ENCODE measurements around the gene POU6F2.
"Not testable (repeated sequence)": the region's sequence is repeated elsewhere in the genome, so short reads cannot be mapped to it uniquely, and the experiment has no call there.

POU6F2 gene

GRCh38 chr7:39186671-39187070, 209.0 kb downstream of the POU6F2 start:
- DNase-seq (ENCODE audit: low read depth in 2 of 2) = no peak

- no peak for DNase-seq (ENCODE audit: low read depth in 2 of 2)
Observed at GRCh38 chr7:39187130-39187529, 209.4 kb downstream of the POU6F2 start.

GRCh38 chr7:39192476-39192875, 214.8 kb downstream of the POU6F2 start:
- no peak for DNase-seq (ENCODE audit: low read depth in 2 of 2)

GRCh38 chr7:39194388-39194787, 216.7 kb downstream of the POU6F2 start:
- not testable (repeated sequence) for DNase-seq (ENCODE audit: low read depth in 2 of 2)

- DNase-seq (ENCODE audit: low read depth in 2 of 2) = no peak
Observed at GRCh38 chr7:39195967-39196366, 218.3 kb downstream of the POU6F2 start.

- DNase-seq (ENCODE audit: low read depth in 2 of 2) = no peak
Observed at GRCh38 chr7:39197831-39198230, 220.1 kb downstream of the POU6F2 start.

- no peak for DNase-seq (ENCODE audit: low read depth in 2 of 2)
Observed at GRCh38 chr7:39198556-39198955, 220.8 kb downstream of the POU6F2 start.

- no peak for DNase-seq (ENCODE audit: low read depth in 2 of 2)
Observed at GRCh38 chr7:39199006-39199405, 221.3 kb downstream of the POU6F2 start.

- no peak for DNase-seq (ENCODE audit: low read depth in 2 of 2)
Observed at GRCh38 chr7:39199951-39200350, 222.2 kb downstream of the POU6F2 start.

GRCh38 chr7:39202041-39202440, 224.3 kb downstream of the POU6F2 start:
- no peak for DNase-seq (ENCODE audit: low read depth in 2 of 2)

GRCh38 chr7:39210362-39210761, 232.7 kb downstream of the POU6F2 start:
- DNase-seq (ENCODE audit: low read depth in 2 of 2) = no peak

- no peak for DNase-seq (ENCODE audit: low read depth in 2 of 2)
Observed at GRCh38 chr7:39211581-39211980, 233.9 kb downstream of the POU6F2 start.

- no peak for DNase-seq (ENCODE audit: low read depth in 2 of 2)
Observed at GRCh38 chr7:39212876-39213275, 235.2 kb downstream of the POU6F2 start.

- DNase-seq (ENCODE audit: low read depth in 2 of 2) = no peak
Observed at GRCh38 chr7:39217783-39218182, 240.1 kb downstream of the POU6F2 start.

- no peak for DNase-seq (ENCODE audit: low read depth in 2 of 2)
Observed at GRCh38 chr7:39219869-39220268, 242.2 kb downstream of the POU6F2 start.

- DNase-seq (ENCODE audit: low read depth in 2 of 2) = no peak
Observed at GRCh38 chr7:39221901-39222300, 244.2 kb downstream of the POU6F2 start.

GRCh38 chr7:39228946-39229345, 251.2 kb downstream of the POU6F2 start:
- peak; percentile 74 to 75 for DNase-seq (ENCODE audit: low read depth in 2 of 2)

- no peak for DNase-seq (ENCODE audit: low read depth in 2 of 2)
Observed at GRCh38 chr7:39233851-39234529, 256.3 kb downstream of the POU6F2 start.

GRCh38 chr7:39238234-39238869, 260.6 kb downstream of the POU6F2 start:
- DNase-seq (ENCODE audit: low read depth in 2 of 2) = no peak

GRCh38 chr7:39240864-39241263, 263.2 kb downstream of the POU6F2 start:
- DNase-seq (ENCODE audit: low read depth in 2 of 2) = no peak

- DNase-seq (ENCODE audit: low read depth in 2 of 2) = no peak
Observed at GRCh38 chr7:39247576-39247975, 269.9 kb downstream of the POU6F2 start.

- peak in 1 of 2 experiments; percentile 17 for DNase-seq (ENCODE audit: low read depth in 2 of 2)
Observed at GRCh38 chr7:39248041-39248691, 270.5 kb downstream of the POU6F2 start.

- DNase-seq (ENCODE audit: low read depth in 2 of 2) = no peak
Observed at GRCh38 chr7:39248692-39249090, 271.0 kb downstream of the POU6F2 start.
